Measurements from ENCODE around the gene ZC3H18.

ZC3H18 gene

GRCh38 chr16:88591577-88592021 is 21.4 kb downstream of the ZC3H18 start:
- no peak overlapping the region for H3K9ac ChIP-seq (ENCODE audit: low read length)
- no peak overlapping the region for H3K4me2 ChIP-seq (ENCODE audit: low read length)
- no peak overlapping the region for H2BK5ac ChIP-seq (ENCODE audit: low read length)
- no peak overlapping the region for H2BK120ac ChIP-seq (ENCODE audit: low read depth, low read length)
- H3K79me1 ChIP-seq (ENCODE audit: low read length): peaks cover 6% of the 10 kb centered on the region
- no peak overlapping the region for H2AK5ac ChIP-seq (ENCODE audit: low read length)
- no peak overlapping the region for H3K4me3 ChIP-seq (ENCODE audit: low read length)
- H3K23ac ChIP-seq (ENCODE audit: low read length): no peak overlapping the region
- whole genome bisulfite sequencing (ENCODE audit: extremely low coverage, insufficient coverage, low lambda C conversion rate): no CpG with 5 or more reads among the region's 10 CpGs
- no peak overlapping the region for H3K27ac ChIP-seq (ENCODE audit: low read depth, low read length)
- no peaks in the 10 kb centered on the region for H3K27me3 ChIP-seq (ENCODE audit: insufficient read depth, low read length, poor library complexity)
- H3K56ac ChIP-seq (ENCODE audit: low read length): no peak overlapping the region
- no peaks in the 10 kb centered on the region for H3K4me1 ChIP-seq (ENCODE audit: control insufficient read depth, low read depth, low read length)
- H3K18ac ChIP-seq (ENCODE audit: low read length): no peak overlapping the region
- no peak overlapping the region for H4K8ac ChIP-seq (ENCODE audit: low read depth, low read length)
- H3K4ac ChIP-seq (ENCODE audit: low read depth, low read length): no peak overlapping the region
- no peak overlapping the region for H2BK15ac ChIP-seq (replicated peaks; ENCODE audit: low read depth)
- H3K36me3 ChIP-seq (ENCODE audit: control insufficient read depth, insufficient read depth, low read length): peaks cover 3% of the 10 kb centered on the region
- no peak overlapping the region for H4K5ac ChIP-seq (ENCODE audit: low read length)
- DNase-seq: no peak
- H3K79me2 ChIP-seq (ENCODE audit: control insufficient read depth, insufficient read depth, low read length): no peaks in the 10 kb centered on the region

GRCh38 chr16:88593061-88593460 is 22.9 kb downstream of the ZC3H18 start:
- Histone ChIP-seq H3K18ac (ENCODE audit: low read length) (no peak overlapping the region), H3K4me1 (ENCODE audit: control insufficient read depth, low read depth, low read length) (no peaks in the 10 kb centered on the region), H3K23ac (ENCODE audit: low read length) (no peak overlapping the region), H2BK15ac (replicated peaks; ENCODE audit: low read depth) (no peak overlapping the region), H2BK120ac (ENCODE audit: low read depth, low read length) (no peak overlapping the region), H3K56ac (ENCODE audit: low read length) (no peak overlapping the region), H3K9ac (ENCODE audit: low read length) (no peak overlapping the region), H2BK5ac (ENCODE audit: low read length) (no peak overlapping the region), H3K36me3 (ENCODE audit: control insufficient read depth, insufficient read depth, low read length) (peaks cover 3% of the 10 kb centered on the region), H4K8ac (ENCODE audit: low read depth, low read length) (no peak overlapping the region), H2AK5ac (ENCODE audit: low read length) (no peak overlapping the region), H3K27me3 (ENCODE audit: insufficient read depth, low read length, poor library complexity) (no peaks in the 10 kb centered on the region), H4K5ac (ENCODE audit: low read length) (no peak overlapping the region), H3K79me2 (ENCODE audit: control insufficient read depth, insufficient read depth, low read length) (no peaks in the 10 kb centered on the region), H3K79me1 (ENCODE audit: low read length) (peaks cover 6% of the 10 kb centered on the region), H3K4ac (ENCODE audit: low read depth, low read length) (no peak overlapping the region), H3K4me2 (ENCODE audit: low read length) (no peak overlapping the region), H3K4me3 (ENCODE audit: low read length) (no peak overlapping the region), H3K27ac (ENCODE audit: low read depth, low read length) (no peak overlapping the region)
- no CpG with 5 or more reads among the region's 12 CpGs for WGBS (ENCODE audit: extremely low coverage, insufficient coverage, low lambda C conversion rate)
- no peak for DNase-seq

- no peak overlapping the region for H3K4ac ChIP-seq (ENCODE audit: low read depth, low read length)
- H4K5ac ChIP-seq (ENCODE audit: low read length): no peak overlapping the region
- H2BK5ac ChIP-seq (ENCODE audit: low read length): no peak overlapping the region
- no peak overlapping the region for H2BK15ac ChIP-seq (replicated peaks; ENCODE audit: low read depth)
- H3K4me2 ChIP-seq (ENCODE audit: low read length): no peak overlapping the region
- no CpG with 5 or more reads among the region's 11 CpGs for WGBS (ENCODE audit: extremely low coverage, insufficient coverage, low lambda C conversion rate)
- peaks cover 6% of the 10 kb centered on the region for H3K36me3 ChIP-seq (ENCODE audit: control insufficient read depth, insufficient read depth, low read length)
- H3K56ac ChIP-seq (ENCODE audit: low read length): no peak overlapping the region
- H4K8ac ChIP-seq (ENCODE audit: low read depth, low read length): no peak overlapping the region
- no peaks in the 10 kb centered on the region for H3K4me1 ChIP-seq (ENCODE audit: control insufficient read depth, low read depth, low read length)
- H3K79me1 ChIP-seq (ENCODE audit: low read length): peaks cover 5% of the 10 kb centered on the region
- no peak for DNase-seq
- no peak overlapping the region for H3K27ac ChIP-seq (ENCODE audit: low read depth, low read length)
- H3K9ac ChIP-seq (ENCODE audit: low read length): no peak overlapping the region
- no peak overlapping the region for H3K23ac ChIP-seq (ENCODE audit: low read length)
- H2BK120ac ChIP-seq (ENCODE audit: low read depth, low read length): no peak overlapping the region
- no peaks in the 10 kb centered on the region for H3K27me3 ChIP-seq (ENCODE audit: insufficient read depth, low read length, poor library complexity)
- H3K18ac ChIP-seq (ENCODE audit: low read length): no peak overlapping the region
- no peak overlapping the region for H3K4me3 ChIP-seq (ENCODE audit: low read length)
- no peaks in the 10 kb centered on the region for H3K79me2 ChIP-seq (ENCODE audit: control insufficient read depth, insufficient read depth, low read length)
- no peak overlapping the region for H2AK5ac ChIP-seq (ENCODE audit: low read length)
Measured at GRCh38 chr16:88593489-88593888, 23.3 kb downstream of the ZC3H18 start.

- H2BK5ac ChIP-seq (ENCODE audit: low read length): no peak overlapping the region
- peaks cover 6% of the 10 kb centered on the region for H3K36me3 ChIP-seq (ENCODE audit: control insufficient read depth, insufficient read depth, low read length)
- no peak overlapping the region for H3K56ac ChIP-seq (ENCODE audit: low read length)
- H2AK5ac ChIP-seq (ENCODE audit: low read length): no peak overlapping the region
- no peaks in the 10 kb centered on the region for H3K27me3 ChIP-seq (ENCODE audit: insufficient read depth, low read length, poor library complexity)
- no CpG with 5 or more reads among the region's 6 CpGs for WGBS (ENCODE audit: extremely low coverage, insufficient coverage, low lambda C conversion rate)
- DNase-seq: no peak
- no peak overlapping the region for H3K4me2 ChIP-seq (ENCODE audit: low read length)
- H3K23ac ChIP-seq (ENCODE audit: low read length): no peak overlapping the region
- H3K4ac ChIP-seq (ENCODE audit: low read depth, low read length): no peak overlapping the region
- no peak overlapping the region for H2BK15ac ChIP-seq (replicated peaks; ENCODE audit: low read depth)
- no peak overlapping the region for H4K5ac ChIP-seq (ENCODE audit: low read length)
- H3K79me1 ChIP-seq (ENCODE audit: low read length): peaks cover 5% of the 10 kb centered on the region
- H3K79me2 ChIP-seq (ENCODE audit: control insufficient read depth, insufficient read depth, low read length): no peaks in the 10 kb centered on the region
- no peaks in the 10 kb centered on the region for H3K4me1 ChIP-seq (ENCODE audit: control insufficient read depth, low read depth, low read length)
- no peak overlapping the region for H3K9ac ChIP-seq (ENCODE audit: low read length)
- no peak overlapping the region for H4K8ac ChIP-seq (ENCODE audit: low read depth, low read length)
- no peak overlapping the region for H3K4me3 ChIP-seq (ENCODE audit: low read length)
- no peak overlapping the region for H3K18ac ChIP-seq (ENCODE audit: low read length)
- no peak overlapping the region for H2BK120ac ChIP-seq (ENCODE audit: low read depth, low read length)
- no peak overlapping the region for H3K27ac ChIP-seq (ENCODE audit: low read depth, low read length)
Measured at GRCh38 chr16:88593910-88594309, 23.7 kb downstream of the ZC3H18 start.

GRCh38 chr16:88595101-88595500 is 24.9 kb downstream of the ZC3H18 start:
- no peak overlapping the region for H4K5ac ChIP-seq (ENCODE audit: low read length)
- H3K79me1 ChIP-seq (ENCODE audit: low read length): peaks cover 5% of the 10 kb centered on the region
- DNase-seq: no peak
- no peaks in the 10 kb centered on the region for H3K4me1 ChIP-seq (ENCODE audit: control insufficient read depth, low read depth, low read length)
- no peak overlapping the region for H3K4me3 ChIP-seq (ENCODE audit: low read length)
- no peak overlapping the region for H3K27ac ChIP-seq (ENCODE audit: low read depth, low read length)
- H3K18ac ChIP-seq (ENCODE audit: low read length): no peak overlapping the region
- no peak overlapping the region for H4K8ac ChIP-seq (ENCODE audit: low read depth, low read length)
- H3K9ac ChIP-seq (ENCODE audit: low read length): no peak overlapping the region
- no CpG with 5 or more reads among the region's 6 CpGs for WGBS (ENCODE audit: extremely low coverage, insufficient coverage, low lambda C conversion rate)
- H3K56ac ChIP-seq (ENCODE audit: low read length): no peak overlapping the region
- H3K36me3 ChIP-seq (ENCODE audit: control insufficient read depth, insufficient read depth, low read length): peaks cover 5% of the 10 kb centered on the region
- H3K27me3 ChIP-seq (ENCODE audit: insufficient read depth, low read length, poor library complexity): no peaks in the 10 kb centered on the region
- H2BK5ac ChIP-seq (ENCODE audit: low read length): no peak overlapping the region
- no peak overlapping the region for H2AK5ac ChIP-seq (ENCODE audit: low read length)
- no peak overlapping the region for H3K4me2 ChIP-seq (ENCODE audit: low read length)
- no peak overlapping the region for H2BK15ac ChIP-seq (replicated peaks; ENCODE audit: low read depth)
- no peak overlapping the region for H3K4ac ChIP-seq (ENCODE audit: low read depth, low read length)
- no peak overlapping the region for H3K23ac ChIP-seq (ENCODE audit: low read length)
- H2BK120ac ChIP-seq (ENCODE audit: low read depth, low read length): no peak overlapping the region
- H3K79me2 ChIP-seq (ENCODE audit: control insufficient read depth, insufficient read depth, low read length): no peaks in the 10 kb centered on the region

GRCh38 chr16:88595921-88596320 is 25.7 kb downstream of the ZC3H18 start:
- H3K27ac ChIP-seq (ENCODE audit: low read depth, low read length): no peak overlapping the region
- no peak overlapping the region for H3K18ac ChIP-seq (ENCODE audit: low read length)
- no peak overlapping the region for H3K23ac ChIP-seq (ENCODE audit: low read length)
- no CpG with 5 or more reads among the region's 10 CpGs for WGBS (ENCODE audit: extremely low coverage, insufficient coverage, low lambda C conversion rate)
- no peak overlapping the region for H2AK5ac ChIP-seq (ENCODE audit: low read length)
- no peak overlapping the region for H3K4ac ChIP-seq (ENCODE audit: low read depth, low read length)
- no peak for DNase-seq
- no peak overlapping the region for H2BK15ac ChIP-seq (replicated peaks; ENCODE audit: low read depth)
- no peaks in the 10 kb centered on the region for H3K27me3 ChIP-seq (ENCODE audit: insufficient read depth, low read length, poor library complexity)
- H3K4me3 ChIP-seq (ENCODE audit: low read length): no peak overlapping the region
- no peak overlapping the region for H4K8ac ChIP-seq (ENCODE audit: low read depth, low read length)
- H3K9ac ChIP-seq (ENCODE audit: low read length): no peak overlapping the region
- no peak overlapping the region for H3K56ac ChIP-seq (ENCODE audit: low read length)
- no peak overlapping the region for H2BK120ac ChIP-seq (ENCODE audit: low read depth, low read length)
- H3K79me1 ChIP-seq (ENCODE audit: low read length): peaks cover 5% of the 10 kb centered on the region
- peaks cover 7% of the 10 kb centered on the region for H3K36me3 ChIP-seq (ENCODE audit: control insufficient read depth, insufficient read depth, low read length)
- no peak overlapping the region for H3K4me2 ChIP-seq (ENCODE audit: low read length)
- H3K79me2 ChIP-seq (ENCODE audit: control insufficient read depth, insufficient read depth, low read length): no peaks in the 10 kb centered on the region
- H3K4me1 ChIP-seq (ENCODE audit: control insufficient read depth, low read depth, low read length): no peaks in the 10 kb centered on the region
- H2BK5ac ChIP-seq (ENCODE audit: low read length): no peak overlapping the region
- H4K5ac ChIP-seq (ENCODE audit: low read length): no peak overlapping the region
